MM.1S (cell line): ENCODE measurements around the gene MAGEA1.

Source experiments
- CTCF ChIP-seq: fragments of 300-600 bp; sonication (generic); IDR thresholded peaks from 2 replicates; pipeline ENCODE4 v1.5.1; 2016; ENCODE audit warnings: antibody characterized with exemption, low read length, mixed read lengths
- EZH2 ChIP-seq: fragments of 300-600 bp; sonication (generic); optimal IDR thresholded peaks from 2 replicates; pipeline ENCODE3; 2017; ENCODE audit warnings: low read depth, mild to moderate bottlenecking, antibody characterized with exemption, low read length, mixed read lengths
- EZH2phosphoT487 ChIP-seq: fragments of 300-600 bp; sonication (generic); IDR thresholded peaks from 2 replicates; pipeline ENCODE4 v1.6.1; 2018; ENCODE audit warnings: antibody characterized with exemption, low read length

DNA sequence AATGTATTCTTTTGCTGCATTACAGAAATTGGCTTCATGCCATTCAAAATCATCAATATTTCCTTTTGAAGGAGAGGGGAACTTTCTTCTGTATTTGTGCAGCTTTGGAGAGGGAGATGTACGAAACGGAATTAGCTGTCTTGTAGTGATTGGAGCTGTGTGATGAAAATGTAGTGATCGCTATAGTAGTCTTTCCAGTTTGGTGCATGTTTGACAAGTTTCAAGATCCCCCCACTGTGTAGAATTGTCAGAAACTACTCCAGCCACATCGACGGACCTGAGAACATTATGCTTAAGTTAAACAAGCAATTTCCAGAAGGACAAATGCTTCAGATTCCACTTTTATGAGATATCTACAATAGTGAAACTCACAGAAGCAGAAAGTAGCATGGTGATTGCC lies 21.6 kb upstream of the MAGEA1 start:
- TF ChIP-seq CTCF, result no peak
- TF ChIP-seq EZH2, result no peak
- no peak for TF ChIP-seq EZH2phosphoT487
